ENCODE measurements around the gene MAP4. TPM values are rescaled to one million over a fixed set of nuclear protein-coding genes. Genes with fewer than 3 reads are reported as not detected.
"Not testable (repeated sequence)": the region's sequence is repeated elsewhere in the genome, so short reads cannot be mapped to it uniquely, and the experiment has no call there.

Gene MAP4
- polyA plus RNA-seq, 1 experiment: 285 TPM

DNA sequence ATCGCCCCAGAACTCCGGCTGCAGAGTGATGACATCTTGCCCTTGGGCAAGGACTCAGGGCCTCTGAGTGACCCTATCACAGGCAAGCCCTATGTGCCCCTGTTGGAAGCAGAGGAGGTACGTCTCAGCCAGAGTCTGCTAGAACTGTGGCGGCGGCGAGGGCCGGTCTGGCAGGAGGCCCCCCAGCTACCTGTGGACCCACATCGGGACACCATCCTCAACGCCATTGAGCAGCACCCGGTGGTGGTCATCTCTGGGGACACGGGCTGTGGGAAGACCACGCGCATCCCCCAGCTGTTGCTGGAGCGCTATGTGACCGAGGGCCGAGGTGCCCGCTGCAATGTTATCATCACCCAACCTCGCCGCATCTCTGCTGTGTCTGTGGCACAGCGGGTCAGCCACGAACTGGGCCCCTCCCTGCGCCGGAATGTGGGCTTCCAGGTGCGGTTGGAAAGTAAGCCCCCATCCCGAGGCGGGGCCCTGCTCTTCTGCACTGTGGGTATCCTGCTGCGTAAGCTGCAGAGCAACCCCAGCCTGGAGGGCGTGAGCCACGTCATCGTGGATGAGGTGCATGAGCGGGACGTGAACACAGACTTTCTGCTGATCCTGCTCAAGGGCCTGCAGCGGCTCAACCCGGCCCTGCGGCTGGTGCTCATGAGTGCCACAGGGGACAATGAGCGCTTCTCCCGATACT is 169.9 kb downstream of the MAP4 start:
- no peak for DNase-seq (ENCODE audit: low read depth, low spot score)

DNA sequence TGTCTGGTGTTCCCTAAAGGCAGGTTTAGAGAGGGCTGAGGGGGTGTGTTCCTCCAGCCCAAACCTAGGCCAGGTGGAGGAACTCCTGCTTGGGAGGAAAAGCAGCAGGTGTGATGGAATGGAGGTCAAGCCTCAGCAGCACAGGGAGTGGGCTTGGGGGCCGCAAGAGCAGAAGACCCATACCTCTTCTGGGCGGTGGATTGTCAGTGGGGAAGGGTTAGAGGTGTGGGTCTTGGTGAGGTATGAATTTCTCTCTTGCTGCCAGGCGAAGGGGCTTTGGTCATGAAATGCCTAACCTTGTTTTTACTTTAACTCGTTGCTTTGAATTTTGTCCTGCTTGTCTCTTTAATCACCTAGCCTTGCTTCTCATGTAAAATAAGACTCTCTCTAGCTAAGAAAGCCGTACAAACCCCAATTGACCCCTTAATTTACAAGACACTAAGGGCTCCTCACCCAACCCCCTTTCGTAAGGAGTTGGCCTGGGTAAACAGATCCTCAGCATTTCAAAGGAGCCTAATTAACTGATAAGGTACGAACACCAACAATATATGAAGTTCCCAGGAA is 174.3 kb downstream of the MAP4 start:
- ChIA-PET CTCF (no interaction called here), POLR2A (no interaction called here)
- TF ChIP-seq, protein P1, sequence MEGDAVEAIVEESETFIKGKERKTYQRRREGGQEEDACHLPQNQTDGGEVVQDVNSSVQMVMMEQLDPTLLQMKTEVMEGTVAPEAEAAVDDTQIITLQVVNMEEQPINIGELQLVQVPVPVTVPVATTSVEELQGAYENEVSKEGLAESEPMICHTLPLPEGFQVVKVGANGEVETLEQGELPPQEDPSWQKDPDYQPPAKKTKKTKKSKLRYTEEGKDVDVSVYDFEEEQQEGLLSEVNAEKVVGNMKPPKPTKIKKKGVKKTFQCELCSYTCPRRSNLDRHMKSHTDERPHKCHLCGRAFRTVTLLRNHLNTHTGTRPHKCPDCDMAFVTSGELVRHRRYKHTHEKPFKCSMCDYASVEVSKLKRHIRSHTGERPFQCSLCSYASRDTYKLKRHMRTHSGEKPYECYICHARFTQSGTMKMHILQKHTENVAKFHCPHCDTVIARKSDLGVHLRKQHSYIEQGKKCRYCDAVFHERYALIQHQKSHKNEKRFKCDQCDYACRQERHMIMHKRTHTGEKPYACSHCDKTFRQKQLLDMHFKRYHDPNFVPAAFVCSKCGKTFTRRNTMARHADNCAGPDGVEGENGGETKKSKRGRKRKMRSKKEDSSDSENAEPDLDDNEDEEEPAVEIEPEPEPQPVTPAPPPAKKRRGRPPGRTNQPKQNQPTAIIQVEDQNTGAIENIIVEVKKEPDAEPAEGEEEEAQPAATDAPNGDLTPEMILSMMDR (IDR thresholded peaks at IDR 0.05; ENCODE audit: low read depth, low read length): no peak
- Histone ChIP-seq H3K27ac (ENCODE audit: low read depth, low read length) (no peak overlapping the region), H3K4me3 (ENCODE audit: low read depth, low read length) (no peak overlapping the region), H3K9me3 (ENCODE audit: control insufficient read depth, insufficient read depth, low read length) (no peaks in the 10 kb centered on the region; the same call in 1 of the 2 replicates), H3K27me3 (ENCODE audit: control insufficient read depth, insufficient read depth, low read length) (no peaks in the 10 kb centered on the region)
- DNase-seq (ENCODE audit: low read depth, low spot score): no peak

More for the DNA sequence above, 169.9 kb downstream of the MAP4 start:
- Histone ChIP-seq H3K9me3 (ENCODE audit: control insufficient read depth, insufficient read depth, low read length) (no peaks in the 10 kb centered on the region; the same call in 1 of the 2 replicates), H3K4me3 (ENCODE audit: low read depth, low read length) (no peak overlapping the region), H3K27me3 (ENCODE audit: control insufficient read depth, insufficient read depth, low read length) (no peaks in the 10 kb centered on the region), H3K27ac (ENCODE audit: low read depth, low read length) (no peak overlapping the region)
- POLR2A ChIA-PET: no interaction called here
- TF ChIP-seq, protein P1 (IDR thresholded peaks at IDR 0.05; ENCODE audit: low read depth, low read length): no peak
- CTCF ChIA-PET: interaction anchor here (1.1 kb wide), 1 partner anchor 144 kb away, joined by 3 read pairs; no protein-coding TSS in a partner anchor

DNA sequence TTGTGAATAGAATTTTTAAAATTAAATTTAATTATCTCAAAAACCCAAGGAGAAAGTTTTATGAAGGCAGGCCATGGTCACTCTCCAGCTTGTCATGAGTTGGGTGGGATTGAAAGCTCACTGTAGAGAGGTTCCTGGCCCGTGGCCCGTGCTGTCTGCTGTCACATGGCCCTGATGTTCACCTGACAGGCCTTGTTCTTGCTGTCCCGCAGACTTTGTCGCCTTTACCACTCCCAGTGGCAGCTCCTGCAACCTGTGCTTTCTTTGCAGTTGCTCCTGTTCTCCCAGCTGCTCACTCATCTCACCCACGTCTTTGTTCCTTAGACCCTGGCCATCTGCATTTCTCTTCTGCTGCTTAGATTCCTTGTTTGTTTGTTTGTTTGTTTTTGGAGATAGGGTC is 177.7 kb downstream of the MAP4 start:
- TF ChIP-seq, protein P1 (IDR thresholded peaks at IDR 0.05; ENCODE audit: low read depth, low read length): no peak
- DNase-seq (ENCODE audit: low read depth, low spot score): no peak
- Histone ChIP-seq H3K27ac (ENCODE audit: low read depth, low read length) (no peak overlapping the region), H3K9me3 (ENCODE audit: control insufficient read depth, insufficient read depth, low read length) (no peaks in the 10 kb centered on the region), H3K27me3 (ENCODE audit: control insufficient read depth, insufficient read depth, low read length) (no peaks in the 10 kb centered on the region), H3K4me3 (ENCODE audit: low read depth, low read length) (no peak overlapping the region)
- POLR2A ChIA-PET: interaction anchor here (1.4 to 1.9 kb wide), 2 partner anchors 13 to 313 kb away, joined by 7 to 11 read pairs; no protein-coding TSS in a partner anchor
- CTCF ChIA-PET: interaction anchor here (0.9 to 4.9 kb wide), 7 partner anchors 14 to 319 kb away, joined by 3 to 34 read pairs (median 7); no protein-coding TSS in a partner anchor

DNA sequence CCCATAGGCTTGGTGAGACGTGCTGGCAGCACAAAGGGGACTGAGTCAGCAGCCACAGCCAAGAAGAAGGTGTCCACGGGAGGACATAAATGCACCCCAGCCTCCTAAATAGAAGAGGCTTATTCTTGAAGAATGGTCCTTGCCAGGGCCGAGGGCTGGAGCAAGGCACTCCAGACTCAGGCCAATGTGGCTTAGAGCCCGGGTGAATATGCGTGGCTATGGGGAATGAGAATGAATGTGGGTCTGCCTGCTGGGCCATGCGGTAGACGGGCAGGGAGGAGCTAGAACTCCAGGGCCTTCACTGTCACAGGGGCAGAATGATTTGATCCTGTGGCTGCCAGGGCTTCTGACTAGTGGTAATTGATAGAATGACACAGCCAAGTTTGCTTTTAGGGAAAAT is 179.2 kb downstream of the MAP4 start:
- H3K27ac ChIP-seq (ENCODE audit: low read depth, low read length): no peak overlapping the region
- no peaks in the 10 kb centered on the region for H3K9me3 ChIP-seq (ENCODE audit: control insufficient read depth, insufficient read depth, low read length)
- TF ChIP-seq, protein P1 (IDR thresholded peaks at IDR 0.05; ENCODE audit: low read depth, low read length): no peak
- no peak overlapping the region for H3K4me3 ChIP-seq (ENCODE audit: low read depth, low read length)
- DNase-seq (ENCODE audit: low read depth, low spot score): no peak
- POLR2A ChIA-PET: interaction anchor here (1.0 to 1.9 kb wide), 3 partner anchors 11 to 321 kb away, joined by 4 to 11 read pairs (median 7); no protein-coding TSS in a partner anchor
- no peaks in the 10 kb centered on the region for H3K27me3 ChIP-seq (ENCODE audit: control insufficient read depth, insufficient read depth, low read length)
- CTCF ChIA-PET: interaction anchor here (0.6 to 4.9 kb wide), 13 partner anchors 12 to 321 kb away, joined by 3 to 34 read pairs (median 5); no protein-coding TSS in a partner anchor

DNA sequence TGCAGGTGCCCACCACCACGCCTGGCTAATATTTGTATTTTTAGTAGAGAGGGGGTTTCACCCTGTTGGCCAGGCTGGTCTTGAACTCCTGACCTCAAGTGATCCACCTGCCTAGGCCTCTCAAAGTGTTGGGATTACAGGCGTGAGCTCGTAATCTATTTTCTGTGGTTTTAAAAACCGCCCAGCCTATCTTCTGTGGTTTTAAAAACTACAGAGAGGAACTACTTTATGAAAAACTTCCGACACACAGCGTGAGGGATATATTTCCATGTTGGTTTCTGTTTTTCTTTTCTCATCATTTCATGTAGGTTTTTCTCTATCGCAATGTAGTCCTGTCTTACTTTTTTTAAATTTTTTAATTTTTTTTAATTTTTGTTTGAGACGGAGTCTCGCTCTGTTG is 186.7 kb downstream of the MAP4 start:
- CTCF ChIA-PET; H3K4me3 ChIP-seq (ENCODE audit: low read depth, low read length); DNase-seq (ENCODE audit: low read depth, low spot score); H3K27ac ChIP-seq (ENCODE audit: low read depth, low read length); H3K9me3 ChIP-seq (ENCODE audit: control insufficient read depth, insufficient read depth, low read length); H3K27me3 ChIP-seq (ENCODE audit: control insufficient read depth, insufficient read depth, low read length): not testable (repeated sequence)
- POLR2A ChIA-PET: interaction anchor here (0.6 kb wide), 1 partner anchor 258 kb away, joined by 3 read pairs; no protein-coding TSS in a partner anchor
